Astrocyte (in vitro differentiated cells and primary cell): Measurements from ENCODE around the gene ASAP2. TPM values are rescaled to one million over a fixed set of nuclear protein-coding genes. Genes with fewer than 3 reads are reported as not detected.

ENCODE experiments used
- DNase-seq: peaks from one replicate; pipeline ENCODE4 v3.0.0-alpha.2; 2010; ENCODE audit warnings: low read depth
- FAIRE-seq: peaks from 2 replicates; lab custom pipeline; 2011; peaks lifted over from hg19 to GRCh38; lab: Jason Lieb, UNC
- H2AFZ ChIP-seq: 2 replicates; pipeline ENCODE4 v1.6.0; 2012; ENCODE audit warnings: low read depth, low read length, inconsistent platforms
- H3K27ac ChIP-seq: 2 replicates; pipeline ENCODE4 v1.5.1; 2011; ENCODE audit warnings: low read depth, low read length, inconsistent platforms
- H3K27me3 ChIP-seq: 2 replicates; pipeline ENCODE4 v1.6.0; 2011; ENCODE audit warnings: low read length, inconsistent platforms; ENCODE audit not compliant: insufficient read depth
- H3K36me3 ChIP-seq: 2 replicates; pipeline ENCODE4 v1.5.1; 2011; ENCODE audit warnings: low read length, inconsistent platforms; ENCODE audit not compliant: insufficient read depth
- H3K4me1 ChIP-seq: 2 replicates; pipeline ENCODE4 v1.5.1; 2011; ENCODE audit warnings: low read length, inconsistent platforms; ENCODE audit not compliant: insufficient read depth
- H3K4me2 ChIP-seq: 2 replicates; pipeline ENCODE4 v1.6.0; 2012; ENCODE audit warnings: low read length, inconsistent platforms
- H3K4me3 ChIP-seq: 2 replicates; pipeline ENCODE4 v1.5.1; 2011; ENCODE audit warnings: low read depth, mild to moderate bottlenecking, low read length, inconsistent platforms; ENCODE audit not compliant: insufficient read depth
- H3K79me2 ChIP-seq: 2 replicates; pipeline ENCODE4 v1.6.0; 2012; ENCODE audit warnings: mild to moderate bottlenecking, low read length, inconsistent platforms; ENCODE audit not compliant: insufficient read depth
- H3K9ac ChIP-seq: 2 replicates; pipeline ENCODE4 v1.6.0; 2012; ENCODE audit warnings: mild to moderate bottlenecking, low read length, inconsistent platforms
- H3K9me3 ChIP-seq: 2 replicates; pipeline ENCODE4 v1.5.1; 2012; ENCODE audit warnings: low read depth, mild to moderate bottlenecking, low read length, inconsistent platforms; ENCODE audit not compliant: insufficient read depth
- H4K20me1 ChIP-seq: 2 replicates; pipeline ENCODE4 v1.6.0; 2012; ENCODE audit warnings: low read length, inconsistent platforms; ENCODE audit not compliant: insufficient read depth
- H3K27ac Mint-ChIP-seq: one replicate; pipeline ENCODE4 v1.8.0; 2021; ENCODE audit warnings: mild to moderate bottlenecking, mixed read lengths; ENCODE audit not compliant: unreplicated experiment
- H3K27me3 Mint-ChIP-seq: one replicate; pipeline ENCODE4 v1.8.0; 2021; ENCODE audit warnings: low read depth, mixed read lengths; ENCODE audit not compliant: unreplicated experiment
- H3K36me3 Mint-ChIP-seq: one replicate; pipeline ENCODE4 v1.8.0; 2021; ENCODE audit warnings: low read depth, mixed read lengths; ENCODE audit not compliant: unreplicated experiment
- H3K4me1 Mint-ChIP-seq: one replicate; pipeline ENCODE4 v1.8.0; 2021; ENCODE audit warnings: low read depth, mixed read lengths; ENCODE audit not compliant: unreplicated experiment
- H3K4me3 Mint-ChIP-seq: one replicate; pipeline ENCODE4 v1.8.0; 2021; ENCODE audit warnings: mild to moderate bottlenecking, moderate library complexity, mixed read lengths; ENCODE audit not compliant: unreplicated experiment
- H3K9me3 Mint-ChIP-seq: one replicate; pipeline ENCODE4 v1.8.0; 2021; ENCODE audit warnings: mild to moderate bottlenecking, mixed read lengths; ENCODE audit not compliant: unreplicated experiment
- EZH2 ChIP-seq: IDR thresholded peaks from 2 replicates; pipeline ENCODE4 v1.6.1; 2012; ENCODE audit warnings: mild to moderate bottlenecking, low read length, inconsistent platforms; ENCODE audit not compliant: insufficient read depth
- total RNA-seq: library from RNA; stranded (reverse); gene quantifications from 2 replicates; pipeline ENCODE4 v1.2.1, GENCODE V29; 2021
- TF ChIP-seq, protein P1 (sequence below): IDR thresholded peaks from 2 replicates; pipeline ENCODE4 v1.5.1; 2011; ENCODE audit warnings: low read depth, mild to moderate bottlenecking, inconsistent platforms, low read length, moderate library complexity; ENCODE audit not compliant: insufficient read depth

Gene ASAP2
- total RNA-seq, 1 donor from 2014 or later = 62.6 TPM

DNA sequence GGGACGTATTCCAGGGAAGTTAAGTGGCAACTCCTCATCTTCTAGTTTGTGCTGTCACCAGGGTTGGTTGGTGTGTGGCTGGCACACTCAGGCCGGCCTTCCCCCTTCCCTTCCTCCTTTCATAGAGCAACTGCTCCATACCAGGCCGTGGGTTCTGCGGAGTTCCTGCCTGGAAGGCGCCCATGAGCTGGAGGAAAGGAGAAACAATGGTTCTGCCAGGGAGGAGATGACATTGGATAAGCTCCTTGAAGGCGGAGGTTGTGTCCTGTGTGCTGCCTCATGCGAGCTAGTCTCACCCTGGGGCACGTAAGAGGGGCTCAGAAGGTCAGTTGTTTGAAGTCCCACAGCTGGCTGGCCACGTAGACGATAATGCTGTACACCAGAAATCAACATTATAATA is 19.2 kb downstream of the ASAP2 start:
- no peak for DNase-seq
- Mint-ChIP-seq H3K27ac (no peak overlapping the region), H3K4me3 (no peak overlapping the region), H3K9me3 (no peaks in the 10 kb centered on the region), H3K27me3 (no peaks in the 10 kb centered on the region), H3K36me3 (peaks cover 5% of the 10 kb centered on the region), H3K4me1 (peaks cover 41% of the 10 kb centered on the region)
- Histone ChIP-seq H3K4me3 (no peak overlapping the region), H3K9ac (no peak overlapping the region), H3K4me1 (peaks cover 38% of the 10 kb centered on the region), H4K20me1 (peaks cover 62% of the 10 kb centered on the region), H2AFZ (no peak overlapping the region), H3K36me3 (no peaks in the 10 kb centered on the region), H3K79me2 (peaks cover 95% of the 10 kb centered on the region), H3K9me3 (no peaks in the 10 kb centered on the region), H3K4me2 (no peak overlapping the region), H3K27me3 (no peaks in the 10 kb centered on the region), H3K27ac (no peak overlapping the region)
- no peak for FAIRE-seq
- no peak for TF ChIP-seq EZH2
- TF ChIP-seq, protein P1, sequence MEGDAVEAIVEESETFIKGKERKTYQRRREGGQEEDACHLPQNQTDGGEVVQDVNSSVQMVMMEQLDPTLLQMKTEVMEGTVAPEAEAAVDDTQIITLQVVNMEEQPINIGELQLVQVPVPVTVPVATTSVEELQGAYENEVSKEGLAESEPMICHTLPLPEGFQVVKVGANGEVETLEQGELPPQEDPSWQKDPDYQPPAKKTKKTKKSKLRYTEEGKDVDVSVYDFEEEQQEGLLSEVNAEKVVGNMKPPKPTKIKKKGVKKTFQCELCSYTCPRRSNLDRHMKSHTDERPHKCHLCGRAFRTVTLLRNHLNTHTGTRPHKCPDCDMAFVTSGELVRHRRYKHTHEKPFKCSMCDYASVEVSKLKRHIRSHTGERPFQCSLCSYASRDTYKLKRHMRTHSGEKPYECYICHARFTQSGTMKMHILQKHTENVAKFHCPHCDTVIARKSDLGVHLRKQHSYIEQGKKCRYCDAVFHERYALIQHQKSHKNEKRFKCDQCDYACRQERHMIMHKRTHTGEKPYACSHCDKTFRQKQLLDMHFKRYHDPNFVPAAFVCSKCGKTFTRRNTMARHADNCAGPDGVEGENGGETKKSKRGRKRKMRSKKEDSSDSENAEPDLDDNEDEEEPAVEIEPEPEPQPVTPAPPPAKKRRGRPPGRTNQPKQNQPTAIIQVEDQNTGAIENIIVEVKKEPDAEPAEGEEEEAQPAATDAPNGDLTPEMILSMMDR = no peak

- no peaks in the 10 kb centered on the region for H3K9me3 Mint-ChIP-seq
- TF ChIP-seq EZH2 = no peak
- TF ChIP-seq, protein P1 = no peak
- Histone ChIP-seq H4K20me1 (peaks cover 58% of the 10 kb centered on the region), H3K9ac (peak overlapping the region; percentile 17), H3K27me3 (no peaks in the 10 kb centered on the region), H2AFZ (no peak overlapping the region), H3K9me3 (no peaks in the 10 kb centered on the region), H3K4me2 (no peak overlapping the region), H3K4me3 (no peak overlapping the region), H3K27ac (peak overlapping the region; percentile 28), H3K36me3 (no peaks in the 10 kb centered on the region), H3K79me2 (peaks cover 95% of the 10 kb centered on the region), H3K4me1 (peaks cover 47% of the 10 kb centered on the region)
- FAIRE-seq (no peak), DNase-seq (no peak)
- no peaks in the 10 kb centered on the region for H3K27me3 Mint-ChIP-seq
- H3K4me1 Mint-ChIP-seq = peaks cover 45% of the 10 kb centered on the region
- H3K4me3 Mint-ChIP-seq = no peak overlapping the region
- peak overlapping the region; percentile 64 for H3K27ac Mint-ChIP-seq
- H3K36me3 Mint-ChIP-seq = peaks cover 5% of the 10 kb centered on the region
Measured at GRCh38 chr2:9226458-9227380, 20.1 kb downstream of the ASAP2 start.
